NCI-H2171 treated with DMSO at 0.1 percent for 48 hours (cell line): ENCODE measurements around the gene KLC3.

Experiments
- DNase-seq: peaks from one replicate; lab custom pipeline; 2025; lab: John Stamatoyannopoulos, UW

Gene KLC3

GRCh38 chr19:45349126-45349415, 8.5 kb downstream of the KLC3 start:
- no peak for DNase-seq

DNA sequence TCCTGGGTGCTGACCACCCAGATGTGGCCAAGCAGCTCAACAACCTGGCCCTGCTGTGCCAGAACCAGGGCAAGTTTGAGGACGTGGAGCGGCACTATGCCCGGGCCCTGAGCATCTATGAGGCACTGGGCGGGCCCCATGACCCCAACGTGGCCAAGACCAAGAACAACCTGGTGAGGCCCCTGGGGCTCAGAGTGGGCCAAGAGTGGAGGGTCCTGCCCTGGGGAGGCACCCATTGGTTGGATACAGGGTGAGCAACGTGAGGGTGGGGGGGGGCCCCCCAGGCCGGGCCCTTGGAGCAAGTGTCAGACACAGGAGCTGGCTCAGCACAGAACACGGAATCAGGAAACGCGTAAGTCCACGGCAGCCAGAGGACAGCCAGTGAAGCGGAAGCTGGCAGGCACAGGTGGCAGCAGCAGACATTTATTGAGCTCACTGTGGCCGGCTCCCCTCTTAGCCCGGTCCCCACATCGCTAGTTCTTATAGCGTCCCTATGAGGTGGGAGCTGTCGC, 8.9 kb downstream of the KLC3 start:
- DNase-seq = no peak

- no peak for DNase-seq
Measured at GRCh38 chr19:45350477-45351058, 10.0 kb downstream of the KLC3 start.

- DNase-seq = no peak
Measured at GRCh38 chr19:45351401-45351952, 10.9 kb downstream of the KLC3 start.

DNA sequence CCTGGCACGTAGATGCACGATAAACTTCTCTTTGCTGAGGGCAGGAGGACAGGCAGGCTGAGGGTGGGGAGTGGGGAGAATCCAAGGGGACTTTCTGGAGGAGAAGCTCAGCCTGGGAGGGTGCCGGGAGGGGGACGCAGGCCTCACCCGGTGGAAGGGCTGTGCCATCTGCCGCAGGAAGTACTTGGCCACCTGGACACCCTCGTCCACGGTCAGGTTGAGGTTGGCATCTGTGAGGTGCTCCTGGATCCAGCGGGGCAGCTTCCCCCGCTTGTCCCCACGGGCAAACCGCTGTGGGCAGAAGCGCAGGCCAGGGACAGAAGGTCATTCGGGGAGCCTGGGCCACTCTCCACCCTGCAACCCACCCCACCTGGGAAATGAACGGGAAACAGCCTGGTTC, 11.5 kb downstream of the KLC3 start:
- DNase-seq = no peak

- DNase-seq = no peak
Measured at GRCh38 chr19:45352471-45352870, 11.9 kb downstream of the KLC3 start.

DNA sequence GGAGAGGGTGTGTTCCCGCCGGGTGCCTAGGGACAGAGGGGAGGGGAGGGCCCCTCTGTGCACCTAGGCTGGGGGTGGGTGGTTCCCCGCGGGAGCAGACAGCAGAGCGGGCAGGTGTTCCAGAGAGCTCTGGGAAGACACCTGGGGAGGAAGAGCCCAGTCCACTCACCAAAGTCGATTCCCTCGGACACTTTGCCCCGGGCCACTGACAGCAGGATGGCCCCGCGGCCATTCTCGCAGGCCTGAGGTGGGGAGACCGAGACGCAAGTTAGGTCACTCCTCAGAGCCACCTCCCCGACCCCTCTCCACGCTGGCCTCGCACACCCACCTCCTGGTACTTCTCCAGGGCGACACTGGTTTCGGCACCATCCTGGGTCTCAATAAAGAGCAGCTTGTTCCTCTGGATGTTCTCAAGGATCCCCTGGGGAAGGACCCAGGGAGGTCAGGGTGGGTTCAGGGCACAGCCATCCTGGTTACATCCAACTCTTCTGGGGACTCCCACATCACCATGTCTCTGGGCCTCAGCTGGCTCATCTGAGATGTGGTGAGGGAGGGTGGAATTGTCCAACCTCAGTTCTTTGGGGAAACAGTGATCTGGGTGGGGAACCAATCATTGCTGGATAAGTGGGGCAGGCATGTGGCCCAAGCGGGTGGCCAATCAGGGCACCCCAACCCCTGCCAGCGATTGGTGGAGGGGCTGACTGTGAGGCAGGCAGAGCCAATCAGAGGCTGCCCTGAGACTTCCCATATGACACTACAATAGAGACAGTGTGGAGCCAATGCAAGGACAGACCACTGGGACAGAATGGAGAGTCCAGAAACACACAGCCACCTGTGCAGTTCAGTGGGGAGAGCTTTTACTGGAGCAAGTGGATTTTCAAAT, 12.6 kb downstream of the KLC3 start:
- no peak for DNase-seq

DNA sequence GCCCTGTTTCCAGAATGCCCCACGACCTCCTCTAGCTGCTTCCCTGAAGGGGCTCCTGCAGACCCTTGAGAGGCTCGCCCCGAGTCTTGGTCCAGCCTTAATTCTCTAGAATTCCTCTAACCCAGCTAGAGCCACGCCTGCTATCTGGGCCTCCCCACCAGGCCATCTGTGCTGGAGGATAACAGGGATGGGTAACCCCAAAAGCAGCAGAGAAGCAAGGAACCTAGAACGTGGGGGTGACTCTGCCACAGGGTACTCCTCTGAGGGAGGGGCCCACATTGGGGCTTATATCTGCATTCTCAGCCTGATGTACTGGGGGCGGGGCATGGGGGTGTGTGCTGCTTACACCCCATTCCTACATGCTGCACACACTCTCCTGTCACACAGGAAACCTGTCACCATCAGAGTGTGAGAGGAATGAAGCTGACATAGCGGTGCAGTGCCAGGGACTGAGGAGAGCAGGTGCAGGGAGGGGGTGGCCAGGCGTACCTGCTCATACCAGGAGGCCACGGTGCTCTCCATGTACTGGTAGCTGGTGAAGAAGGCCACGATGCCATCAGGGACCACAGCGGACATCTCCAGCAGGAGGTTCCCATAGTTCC, 13.8 kb downstream of the KLC3 start:
- no peak for DNase-seq

DNA sequence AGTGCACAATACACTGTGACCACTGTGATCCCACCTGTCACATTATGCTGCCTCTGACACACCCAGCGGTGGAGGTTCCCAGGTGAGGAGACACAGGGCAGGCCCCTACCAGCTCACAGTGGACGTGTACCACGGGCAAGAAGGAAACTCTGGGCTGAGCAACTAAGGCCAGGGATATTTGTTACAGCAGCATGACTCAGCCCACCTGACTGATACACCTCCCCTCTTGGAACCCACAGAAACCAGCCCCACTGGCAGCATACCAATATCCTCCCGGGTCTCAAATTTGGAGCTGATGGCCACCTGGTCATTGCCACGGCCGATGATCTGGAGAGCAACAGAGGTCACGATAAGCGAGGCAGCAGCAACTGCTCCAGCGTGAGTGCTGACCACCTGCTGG, 14.9 kb downstream of the KLC3 start:
- no peak for DNase-seq

- no peak for DNase-seq
Measured at GRCh38 chr19:45355910-45356309, 15.4 kb downstream of the KLC3 start.

DNA sequence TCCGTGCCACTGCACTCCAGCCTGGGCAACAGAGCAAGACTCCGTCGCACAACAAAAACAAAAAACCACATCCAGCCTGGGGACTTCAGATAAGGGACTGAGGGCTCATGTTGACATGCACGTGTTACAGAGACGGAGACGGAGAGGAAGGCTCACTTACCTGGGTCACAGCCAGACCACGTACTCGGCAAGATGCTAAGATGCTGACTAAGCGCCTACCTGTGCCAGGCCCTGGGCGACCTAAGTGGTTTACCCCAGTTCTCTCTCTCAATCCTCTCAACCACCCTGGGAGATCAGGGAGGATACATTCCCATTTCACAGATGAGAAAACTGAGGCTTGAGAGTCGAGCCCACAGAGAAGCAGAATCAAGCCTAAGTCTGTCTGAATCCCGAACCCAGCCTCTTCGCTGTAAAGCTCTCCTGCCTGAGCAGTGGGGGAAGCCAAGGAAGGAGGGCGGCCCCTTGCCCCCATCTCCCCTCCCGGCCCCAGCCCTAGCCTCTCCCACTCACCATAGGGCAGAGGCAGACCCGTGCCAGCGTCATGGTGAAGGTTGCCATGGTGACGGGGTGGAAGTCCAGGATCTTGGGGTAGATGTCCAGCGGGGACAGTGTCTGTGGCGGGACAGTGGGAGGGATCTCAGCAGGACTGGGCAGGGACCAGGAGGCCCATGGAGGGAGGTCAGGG, 16.4 kb downstream of the KLC3 start:
- no peak for DNase-seq

DNA sequence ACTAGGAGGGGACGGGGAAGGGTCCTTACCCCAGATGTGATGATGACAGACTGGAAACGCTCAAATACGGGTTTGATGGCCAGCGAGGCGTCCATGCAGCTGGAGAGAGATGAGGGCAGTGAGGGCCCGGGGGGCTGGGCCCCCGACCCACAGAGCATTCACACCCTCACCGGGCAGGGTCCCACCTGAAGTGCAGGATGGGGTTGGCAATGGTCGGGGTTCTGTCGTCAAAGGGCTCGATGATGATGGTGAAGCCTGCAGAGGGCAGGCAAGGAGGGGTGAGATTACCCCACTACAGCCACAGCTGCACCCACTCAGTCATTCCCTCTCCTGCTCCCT, 16.9 kb downstream of the KLC3 start:
- no peak for DNase-seq

DNA sequence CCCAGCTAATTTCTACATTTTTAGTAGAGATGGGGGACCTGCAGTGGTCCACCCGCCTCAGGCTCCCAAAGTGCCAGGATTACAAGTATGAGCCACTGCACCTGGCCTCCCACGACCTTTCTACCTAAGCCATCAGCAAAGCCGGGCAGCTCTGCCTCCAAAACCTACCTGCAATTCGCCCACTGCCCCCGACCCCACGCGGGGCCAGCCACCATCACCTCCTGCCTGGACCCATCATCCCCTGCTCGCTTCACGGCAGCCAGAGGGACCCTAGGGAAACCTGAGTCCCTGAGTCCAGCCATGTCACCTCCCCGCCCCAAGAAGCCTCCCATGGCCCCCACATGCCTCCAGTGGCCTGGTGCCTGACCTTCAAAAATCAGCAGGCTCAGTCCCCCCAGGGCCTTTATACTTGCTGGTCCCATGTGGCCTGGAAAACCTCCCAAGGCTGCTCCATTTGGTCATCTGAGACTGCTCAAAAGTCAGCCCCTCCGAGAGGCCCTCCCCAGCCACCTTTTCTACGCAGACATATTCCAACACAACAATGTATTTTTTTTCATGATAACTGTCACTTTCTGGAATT, 17.8 kb downstream of the KLC3 start:
- no peak for DNase-seq

DNA sequence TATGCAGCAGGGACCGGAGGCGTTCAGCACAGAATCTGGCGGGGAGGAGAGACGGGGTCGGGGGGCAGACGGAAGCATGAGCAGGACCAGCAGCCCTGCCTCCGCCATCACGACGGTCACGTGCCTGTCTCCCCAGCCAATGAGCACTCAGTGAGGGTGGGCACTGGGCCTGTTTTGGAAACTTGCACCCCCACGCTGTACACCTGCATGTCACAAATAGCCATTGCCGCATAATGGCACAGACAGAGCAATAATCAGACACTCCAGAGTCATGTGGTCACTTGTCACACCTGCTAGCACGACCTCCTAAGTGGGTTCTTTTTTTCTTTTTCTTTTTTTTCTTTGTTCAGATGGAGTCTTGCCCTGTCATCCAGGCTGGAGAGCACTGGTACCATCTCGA, 21.1 kb downstream of the KLC3 start:
- no peak for DNase-seq

- DNase-seq = no peak
Measured at GRCh38 chr19:45362291-45362690, 21.7 kb downstream of the KLC3 start.

- no peak for DNase-seq
Measured at GRCh38 chr19:45363861-45364459, 23.4 kb downstream of the KLC3 start.

DNA sequence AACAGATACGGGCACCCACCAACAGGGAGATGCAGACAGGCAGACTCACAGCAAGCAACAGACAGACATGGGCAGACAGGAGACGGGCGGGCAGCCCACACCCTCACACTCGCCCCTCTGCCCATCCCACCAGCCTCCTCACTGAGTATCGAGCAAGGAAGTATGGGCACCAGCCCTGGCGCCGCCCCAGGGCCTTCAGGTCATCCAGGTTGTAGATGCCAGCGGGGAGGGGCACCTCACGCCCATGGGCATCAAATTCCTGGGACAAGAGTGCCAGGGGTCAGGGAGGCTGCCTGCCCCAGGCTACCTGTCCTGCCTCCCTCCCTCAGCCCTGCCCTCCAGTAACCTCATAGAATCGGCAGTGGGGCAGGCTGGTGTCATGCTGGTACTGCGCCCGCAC, 24.1 kb downstream of the KLC3 start:
- DNase-seq = no peak

GRCh38 chr19:45368127-45368526, 27.6 kb downstream of the KLC3 start:
- DNase-seq = no peak

- DNase-seq = no peak
Measured at GRCh38 chr19:45368737-45369340, 28.3 kb downstream of the KLC3 start.

DNA sequence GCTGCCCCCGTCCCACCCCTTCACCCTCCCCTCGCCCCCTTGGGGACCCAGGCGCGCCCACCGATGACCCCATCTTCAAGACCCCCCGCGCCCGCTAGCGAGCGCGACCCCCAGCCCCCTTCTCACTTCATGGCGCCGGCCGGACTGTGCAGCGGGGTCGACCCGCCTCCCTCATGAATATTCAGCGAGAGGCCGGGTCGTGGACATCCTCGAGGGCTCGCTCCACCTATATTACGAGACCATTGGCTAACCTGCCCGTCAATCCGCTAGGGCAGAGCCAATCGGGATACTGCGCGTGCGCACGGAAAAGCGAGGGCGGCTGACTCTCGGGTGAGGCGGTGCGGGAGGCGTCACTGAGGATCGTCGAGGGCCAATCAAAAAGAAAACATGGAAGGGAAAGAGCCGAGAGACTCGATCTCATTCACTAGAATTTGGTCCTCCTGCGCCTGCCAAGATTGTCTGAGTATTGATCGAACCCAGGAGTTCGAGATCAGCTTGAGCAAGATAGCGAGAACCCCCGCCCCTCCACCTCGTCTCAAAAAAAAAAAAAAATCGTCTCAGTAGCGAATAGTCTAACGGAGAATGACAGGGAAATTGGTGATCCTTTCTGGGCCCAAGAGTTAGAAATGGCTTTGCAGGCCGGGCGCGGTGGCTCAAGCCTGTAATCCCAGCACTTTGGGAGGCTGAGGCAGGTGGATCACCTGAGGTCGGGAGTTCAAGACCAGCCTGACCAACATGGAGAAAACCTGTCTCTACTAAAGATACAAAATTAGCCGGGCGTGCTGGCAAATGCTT, 30.1 kb downstream of the KLC3 start, which contains the start of gene ERCC2:
Gene ERCC2 (minus strand): TSS at position 164 of the 795 bp plus-strand sequence. CDS start 33 bp downstream, at position 131.
- peak; percentile 97 for DNase-seq
